Upper lobe of left lung (tissue), 6 donors: ENCODE data around the gene HCFC1R1. TPM values are rescaled to one million over a fixed set of nuclear protein-coding genes. Genes with fewer than 3 reads are reported as not detected.

Experiments
- ATAC-seq, 2 donors: fragments of 200-7000 bp; cut with Tn5 transposase; one replicate each; pipeline ENCODE4 v1.9.1; 2022; ENCODE audit warnings: mild to moderate bottlenecking in 2 of 2, moderate library complexity in 2 of 2; ENCODE audit not compliant: low FRiP score in 2 of 2
- DNase-seq, 2 donors: peaks; one replicate each; pipeline ENCODE4 v3.0.0-alpha.2; 2019 to 2020
- H3K27ac ChIP-seq, 4 donors: fragments of 200-600 bp; sonication (generic); one replicate each; pipeline ENCODE4 v1.5.1; 2016 to 2019
- H3K27me3 ChIP-seq, 4 donors: fragments of 200-600 bp; sonication (generic); one replicate each; pipeline ENCODE4 v1.5.1; 2017 to 2019
- H3K36me3 ChIP-seq, 4 donors: fragments of 200-600 bp; sonication (generic); one replicate each; pipeline ENCODE4 v1.5.1; 2016 to 2019
- H3K4me1 ChIP-seq, 4 donors: fragments of 200-600 bp; sonication (generic); one replicate each; pipeline ENCODE4 v1.5.1; 2018 to 2019
- H3K4me3 ChIP-seq, 4 donors: fragments of 200-600 bp; sonication (generic); one replicate each; pipeline ENCODE4 v1.5.1; 2017 to 2019; ENCODE audit warnings: mild to moderate bottlenecking in 2 of 4, moderate library complexity in 1 of 4
- H3K9me3 ChIP-seq, 4 donors: fragments of 200-600 bp; sonication (generic); one replicate each; pipeline ENCODE4 v1.5.1; 2018 to 2019
- CTCF ChIP-seq, 6 experiments: fragments of 450-650 bp in 4 of 6; fragments of 200-600 bp in 2 of 6; sonication (generic) in 2 of 6; IDR thresholded peaks; one replicate each; pipeline ENCODE4 v1.5.1; 2016 to 2019; ENCODE audit warnings: antibody characterized with exemption in 6 of 6
- EP300 ChIP-seq, 4 donors: sonication (generic); formaldehyde crosslinking; IDR thresholded peaks; one replicate each; pipeline ENCODE4 v1.5.1; 2017; ENCODE audit warnings: antibody characterized with exemption in 4 of 4, control low read depth in 2 of 4
- POLR2A ChIP-seq, 4 donors: fragments of 450-650 bp; IDR thresholded peaks; one replicate each; pipeline ENCODE4 v1.5.1; 2016 to 2017; ENCODE audit warnings: antibody characterized with exemption in 4 of 4, mild to moderate bottlenecking in 2 of 4
- POLR2AphosphoS5 ChIP-seq, 2 donors: sonication (generic); formaldehyde crosslinking; IDR thresholded peaks; one replicate each; pipeline ENCODE4 v1.5.1; 2017; ENCODE audit warnings: antibody characterized with exemption in 2 of 2
- WGBS, 2 donors: methylation state at CpG; one replicate each; pipeline ENCODE4 v1.1.5; 2017 to 2018; 5-methylcytosine and 5-hydroxymethylcytosine counted together
- total RNA-seq, 6 donors: library from RNA; depleted of rRNA in 4 of 6; stranded (reverse); fragments of >200 nt in 4 of 6; gene quantifications; one replicate each; pipeline versions ENCODE4 v1.1.0 to v1.2.1, GENCODE V29; 2016 to 2021
- donor health status: DM: no; HTN: no; CAD: no; lungs with moderate emphysema.
- donor health status: DM: no; HTN: yes; CAD: no; lungs with severe emphysema.

HCFC1R1 gene
- total RNA-seq, 6 donors from 2014 or later = 28.3 to 85.1 (median 42.2) TPM

GRCh38 chr16:3046641-3047386 lies 23.1 kb upstream of the HCFC1R1 start:
- H3K27me3 ChIP-seq = peaks cover 0 to 36% (median 26%) of the 10 kb centered on the region in 4 donors
- ATAC-seq (peak in 1 of 2 donors; percentile 16), DNase-seq (peak in 1 of 2 donors; percentile 88)
- peak overlapping the region; percentile 32 to 85 (median 70) for H3K27ac ChIP-seq
- WGBS, 2 donors = 3 to 4% methylated on average over 12 to 20 of the region's 54 CpGs
- no peaks in the 10 kb centered on the region for H3K36me3 ChIP-seq
- peak overlapping the region in 3 of 4 donors; percentile 38 to 54 (median 50) for H3K4me3 ChIP-seq
- peaks cover 21 to 34% (median 25%) of the 10 kb centered on the region in 4 donors for H3K4me1 ChIP-seq
- H3K9me3 ChIP-seq = no peaks in the 10 kb centered on the region
- TF ChIP-seq POLR2A (IDR thresholded peaks at IDR 0.05) (no peak), CTCF (IDR thresholded peaks at IDR 0.05) (no peak), POLR2AphosphoS5 (IDR thresholded peaks at IDR 0.05) (no peak), EP300 (IDR thresholded peaks at IDR 0.05) (no peak)

- ATAC-seq (peak; percentile 21 to 75), DNase-seq (peak; percentile 54 to 89)
- H3K4me1 ChIP-seq = peaks cover 21 to 34% (median 25%) of the 10 kb centered on the region in 4 donors
- no peaks in the 10 kb centered on the region for H3K36me3 ChIP-seq
- TF ChIP-seq CTCF (IDR thresholded peaks at IDR 0.05) = no peak
- TF ChIP-seq POLR2A (IDR thresholded peaks at IDR 0.05) = no peak
- no peak for TF ChIP-seq POLR2AphosphoS5 (IDR thresholded peaks at IDR 0.05)
- no peak for TF ChIP-seq EP300 (IDR thresholded peaks at IDR 0.05)
- H3K27me3 ChIP-seq = peaks cover 0 to 36% (median 26%) of the 10 kb centered on the region in 4 donors
- 2% methylated on average over 22 to 30 of the region's 86 CpGs for WGBS, 2 donors
- H3K9me3 ChIP-seq = no peaks in the 10 kb centered on the region
- peak within 1 kb of the TSS; percentile 32 to 85 (median 70) for H3K27ac ChIP-seq
- H3K4me3 ChIP-seq = peak within 1 kb of the TSS; percentile 27 to 54 (median 44)
These were observed 22.3 kb upstream of the HCFC1R1 start, which contains the start of gene MMP25 for GRCh38 chr16:3045758-3046640. Gene MMP25, plus strand, starts transcription at chr16:3046561. Its CDS starts 357 bp downstream, at chr16:3046918.

- Histone ChIP-seq H3K9me3 (no peaks in the 10 kb centered on the region), H3K4me1 (peaks cover 21 to 34% (median 25%) of the 10 kb centered on the region in 4 donors), H3K27ac (no peak overlapping the region), H3K4me3 (peak overlapping the region in 2 of 4 donors; percentile 50 to 54), H3K36me3 (no peaks in the 10 kb centered on the region), H3K27me3 (peaks cover 0 to 36% (median 26%) of the 10 kb centered on the region in 4 donors)
- no peak for ATAC-seq
- TF ChIP-seq EP300 (IDR thresholded peaks at IDR 0.05) (no peak), POLR2A (IDR thresholded peaks at IDR 0.05) (no peak), CTCF (IDR thresholded peaks at IDR 0.05) (no peak)
- 83 to 88% methylated on average over 6 of the region's 6 CpGs for WGBS, 2 donors
- no peak for DNase-seq
These were observed 21.0 kb upstream of the HCFC1R1 start for GRCh38 chr16:3044708-3045107.

GRCh38 chr16:3042376-3042775 lies 18.6 kb upstream of the HCFC1R1 start:
- Histone ChIP-seq H3K36me3 (no peaks in the 10 kb centered on the region), H3K27me3 (peaks cover 0 to 34% (median 24%) of the 10 kb centered on the region in 4 donors), H3K27ac (no peak overlapping the region), H3K9me3 (no peaks in the 10 kb centered on the region), H3K4me1 (peaks cover 21 to 34% (median 26%) of the 10 kb centered on the region in 4 donors), H3K4me3 (no peak overlapping the region)
- no peak for DNase-seq
- ATAC-seq = no peak
- 71 to 80% methylated on average over 3 of the region's 3 CpGs for WGBS, 2 donors
- TF ChIP-seq EP300 (IDR thresholded peaks at IDR 0.05) (no peak), CTCF (IDR thresholded peaks at IDR 0.05) (no peak), POLR2AphosphoS5 (IDR thresholded peaks at IDR 0.05) (no peak), POLR2A (IDR thresholded peaks at IDR 0.05) (no peak)
